Endodermal cell (in vitro differentiated cells): Measurements from ENCODE around the gene CCDC8. TPM values are rescaled to one million over a fixed set of nuclear protein-coding genes. Genes with fewer than 3 reads are reported as not detected.

Experiments used
- DNase-seq: peaks from one replicate; pipeline ENCODE4 v3.0.0-alpha.2; 2017
- H3K27ac ChIP-seq: 2 replicates; pipeline ENCODE4 v1.5.1; 2013; ENCODE audit warnings: mild to moderate bottlenecking, low read depth, low read length, moderate library complexity
- H3K27me3 ChIP-seq: 2 replicates; pipeline ENCODE4 v1.6.1; 2013; ENCODE audit warnings: mild to moderate bottlenecking, low read length, moderate library complexity; ENCODE audit not compliant: insufficient read depth, control insufficient read depth, poor library complexity, severe bottlenecking
- H3K36me3 ChIP-seq: 2 replicates; pipeline ENCODE4 v1.7.0; 2013; ENCODE audit warnings: mild to moderate bottlenecking, low read length, moderate library complexity; ENCODE audit not compliant: control insufficient read depth, insufficient read depth
- H3K4me1 ChIP-seq: one replicate; pipeline ENCODE4 v1.7.0; 2013; ENCODE audit warnings: low read length; ENCODE audit not compliant: control insufficient read depth, insufficient read depth
- H3K4me3 ChIP-seq: 2 replicates; pipeline ENCODE4 v1.5.1; 2013; ENCODE audit warnings: mild to moderate bottlenecking, low read length, moderate library complexity
- H3K9ac ChIP-seq: 2 replicates; pipeline ENCODE4 v1.6.1; 2013; ENCODE audit warnings: mild to moderate bottlenecking, low read length, moderate library complexity; ENCODE audit not compliant: poor library complexity, severe bottlenecking; ENCODE audit errors: extremely low read depth
- H3K9me3 ChIP-seq: 2 replicates; pipeline ENCODE4 v1.6.1; 2013; ENCODE audit warnings: mild to moderate bottlenecking, low read length, moderate library complexity; ENCODE audit not compliant: control insufficient read depth
- H3K27ac Mint-ChIP-seq: 2 replicates; pipeline ENCODE4 v1.8.0; 2020; ENCODE audit warnings: mixed read lengths
- H3K27me3 Mint-ChIP-seq: 2 replicates; pipeline ENCODE4 v1.8.0; 2021; ENCODE audit warnings: mild to moderate bottlenecking, mixed read lengths; ENCODE audit not compliant: insufficient read depth
- H3K36me3 Mint-ChIP-seq: 2 replicates; pipeline ENCODE4 v1.8.0; 2020; ENCODE audit warnings: low read depth, mixed read lengths
- H3K4me1 Mint-ChIP-seq: 2 replicates; pipeline ENCODE4 v1.8.0; 2020; ENCODE audit warnings: mixed read lengths
- H3K4me3 Mint-ChIP-seq: 2 replicates; pipeline ENCODE4 v1.8.0; 2020; ENCODE audit warnings: mild to moderate bottlenecking, moderate library complexity, mixed read lengths
- H3K9me3 Mint-ChIP-seq: 2 replicates; pipeline ENCODE4 v1.8.0; 2020; ENCODE audit warnings: mild to moderate bottlenecking, mixed read lengths
- WGBS, 2 experiments: methylation state at CpG; one replicate each; pipeline versions ENCODE4 v1.1.5 to v1.1.7; 2013; ENCODE audit warnings: missing lambda C conversion rate in 2 of 2, mixed read lengths in 1 of 2; ENCODE audit not compliant: insufficient coverage in 1 of 2, insufficient read length in 1 of 2; 5-methylcytosine and 5-hydroxymethylcytosine counted together
- total RNA-seq, 2 donors: library from RNA; stranded (reverse); fragmentation: NEBNext Ultra II Directional in 1 of 2; extraction: Animal tissue kit (Norgen Biotek cat#: 25700) in 1 of 2; gene quantifications; 2 replicates in 1 of 2; 3 replicates in 1 of 2; pipeline ENCODE4 v1.2.1, GENCODE V29; 2021
- TF ChIP-seq, protein P1 (sequence below): fragments of 200-600 bp; sonication (generic); conservative IDR thresholded peaks from 2 replicates; pipeline ENCODE4 v1.5.0; 2021; ENCODE audit warnings: antibody characterized with exemption, mild to moderate bottlenecking

Gene CCDC8
- total RNA-seq, 2 donors from 2014 or later = 27.5 to 30.5 TPM

DNA sequence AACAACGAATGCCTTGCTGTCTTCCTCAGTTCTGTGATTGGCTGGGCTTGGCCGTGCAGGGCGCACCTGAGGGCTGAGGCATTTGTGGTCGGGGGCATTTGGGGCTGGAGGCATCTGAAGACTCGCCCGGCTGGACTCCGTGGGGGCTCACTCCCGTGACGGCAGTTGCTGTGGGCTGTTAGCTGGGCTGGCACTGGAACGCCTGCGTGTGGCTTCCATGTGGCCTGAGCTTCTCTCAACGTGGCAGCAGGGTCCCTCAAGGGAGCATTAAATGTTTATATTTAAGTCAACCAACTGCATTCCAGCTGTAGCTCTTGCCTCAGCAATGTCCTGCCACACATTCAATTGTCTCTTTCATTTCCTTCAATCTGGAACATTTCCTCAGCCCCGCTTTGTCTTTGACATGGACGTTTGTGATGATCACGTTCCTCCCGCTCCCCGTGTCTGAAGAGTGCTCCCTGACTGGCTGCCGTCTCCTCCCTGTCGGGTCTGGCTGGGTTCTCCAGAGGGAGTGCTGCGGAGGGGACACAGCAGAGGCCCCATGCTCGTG lies 21.0 kb downstream of the CCDC8 start:
- Mint-ChIP-seq H3K4me1 (no peaks in the 10 kb centered on the region), H3K27me3 (peaks cover 1% of the 10 kb centered on the region), H3K4me3 (no peak overlapping the region), H3K9me3 (no peaks in the 10 kb centered on the region), H3K36me3 (peaks cover 39% of the 10 kb centered on the region), H3K27ac (peak overlapping the region; percentile 12)
- H3K9me3 ChIP-seq = no peaks in the 10 kb centered on the region
- no peak overlapping the region for H3K4me3 ChIP-seq
- no peaks in the 10 kb centered on the region for H3K4me1 ChIP-seq
- 92 to 93% methylated on average over 18 to 21 of the region's 21 CpGs for WGBS, 2 experiments
- H3K27ac ChIP-seq = peak overlapping the region; percentile 47
- peaks cover 39% of the 10 kb centered on the region for H3K36me3 ChIP-seq
- H3K9ac ChIP-seq = no peak overlapping the region
- TF ChIP-seq, protein P1, sequence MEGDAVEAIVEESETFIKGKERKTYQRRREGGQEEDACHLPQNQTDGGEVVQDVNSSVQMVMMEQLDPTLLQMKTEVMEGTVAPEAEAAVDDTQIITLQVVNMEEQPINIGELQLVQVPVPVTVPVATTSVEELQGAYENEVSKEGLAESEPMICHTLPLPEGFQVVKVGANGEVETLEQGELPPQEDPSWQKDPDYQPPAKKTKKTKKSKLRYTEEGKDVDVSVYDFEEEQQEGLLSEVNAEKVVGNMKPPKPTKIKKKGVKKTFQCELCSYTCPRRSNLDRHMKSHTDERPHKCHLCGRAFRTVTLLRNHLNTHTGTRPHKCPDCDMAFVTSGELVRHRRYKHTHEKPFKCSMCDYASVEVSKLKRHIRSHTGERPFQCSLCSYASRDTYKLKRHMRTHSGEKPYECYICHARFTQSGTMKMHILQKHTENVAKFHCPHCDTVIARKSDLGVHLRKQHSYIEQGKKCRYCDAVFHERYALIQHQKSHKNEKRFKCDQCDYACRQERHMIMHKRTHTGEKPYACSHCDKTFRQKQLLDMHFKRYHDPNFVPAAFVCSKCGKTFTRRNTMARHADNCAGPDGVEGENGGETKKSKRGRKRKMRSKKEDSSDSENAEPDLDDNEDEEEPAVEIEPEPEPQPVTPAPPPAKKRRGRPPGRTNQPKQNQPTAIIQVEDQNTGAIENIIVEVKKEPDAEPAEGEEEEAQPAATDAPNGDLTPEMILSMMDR = no peak
- H3K27me3 ChIP-seq = no peaks in the 10 kb centered on the region
- DNase-seq = peak; percentile 50

DNA sequence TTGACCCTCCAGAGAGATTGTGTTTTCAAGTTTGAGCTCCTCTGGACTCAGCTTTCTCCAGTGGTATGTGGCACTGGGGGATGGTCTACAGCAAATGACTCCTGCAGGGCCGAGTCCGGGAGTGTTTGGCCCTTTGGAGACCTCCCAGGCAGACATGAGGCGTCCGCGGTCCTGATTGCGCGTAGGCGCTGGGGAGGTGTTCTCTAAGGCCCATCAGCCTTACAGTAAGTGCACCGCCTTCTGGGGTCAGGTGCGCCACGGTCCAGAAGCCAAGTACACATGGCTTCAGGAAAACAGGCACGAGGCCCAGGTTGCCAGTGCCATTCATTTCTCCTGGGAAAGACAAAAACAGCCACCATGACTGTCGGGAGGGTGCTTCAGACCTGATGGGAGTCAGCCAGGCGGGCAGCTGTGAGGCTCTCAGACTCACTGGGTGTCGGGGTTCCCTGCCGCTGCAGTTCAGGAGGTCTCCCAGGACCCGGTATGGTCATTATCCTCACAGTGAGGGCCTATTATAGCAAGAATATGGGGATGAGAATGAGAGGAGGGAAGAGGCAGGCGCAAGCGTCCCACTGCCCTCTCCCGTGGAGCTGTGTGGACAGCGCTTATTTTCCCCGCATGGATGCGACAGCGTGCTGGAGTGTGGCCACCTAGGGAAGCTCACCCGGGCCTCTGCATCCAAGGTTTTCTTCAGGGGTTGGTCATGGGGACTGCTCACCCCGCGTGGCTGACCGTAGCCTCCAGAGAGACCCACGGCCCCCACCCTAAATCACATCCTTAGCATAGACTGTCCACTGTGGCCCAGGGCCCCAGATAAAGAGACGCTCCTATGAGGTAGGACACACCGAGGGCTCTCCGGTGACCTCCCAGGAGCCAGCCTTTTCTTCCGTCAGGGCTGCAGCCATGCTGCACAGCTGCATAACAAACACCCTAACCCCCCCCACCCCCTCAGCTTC lies 21.8 kb downstream of the CCDC8 start:
- Mint-ChIP-seq H3K9me3 (no peaks in the 10 kb centered on the region), H3K36me3 (peaks cover 46% of the 10 kb centered on the region), H3K4me3 (no peak overlapping the region), H3K27me3 (peaks cover 1% of the 10 kb centered on the region), H3K4me1 (no peaks in the 10 kb centered on the region), H3K27ac (no peak overlapping the region)
- 95% methylated on average over 18 to 33 of the region's 33 CpGs for WGBS, 2 experiments
- TF ChIP-seq, protein P1 = no peak
- Histone ChIP-seq H3K36me3 (peaks cover 45% of the 10 kb centered on the region), H3K27me3 (no peaks in the 10 kb centered on the region), H3K4me1 (no peaks in the 10 kb centered on the region), H3K9me3 (no peaks in the 10 kb centered on the region), H3K4me3 (no peak overlapping the region), H3K27ac (no peak overlapping the region), H3K9ac (no peak overlapping the region)
- peak; percentile 48 for DNase-seq

DNA sequence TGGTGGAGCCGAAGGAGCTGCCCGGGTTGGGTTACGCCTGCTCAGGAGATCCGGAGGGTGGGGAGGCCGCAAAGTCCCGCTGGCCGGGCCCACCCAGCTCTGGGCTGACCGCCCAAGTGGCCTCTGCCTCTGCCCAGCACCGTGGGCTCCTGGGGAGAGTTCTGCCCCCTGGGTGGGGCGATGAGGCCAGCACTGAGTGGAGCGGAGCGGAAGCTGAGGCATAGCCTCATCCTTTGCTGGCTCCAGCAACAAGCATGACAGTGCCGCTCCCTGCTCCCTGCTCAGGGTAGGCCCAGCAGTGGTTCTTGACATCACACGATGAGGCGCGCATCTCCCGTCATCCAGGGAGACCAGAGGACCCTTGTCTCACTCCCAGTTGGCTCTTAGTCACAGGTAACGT lies 22.5 kb downstream of the CCDC8 start:
- WGBS, 2 experiments = 95 to 98% methylated on average over 9 to 18 of the region's 18 CpGs
- H3K27me3 ChIP-seq = no peaks in the 10 kb centered on the region
- H3K4me3 ChIP-seq = no peak overlapping the region
- no peak overlapping the region for H3K27ac ChIP-seq
- Mint-ChIP-seq H3K27me3 (peaks cover 1% of the 10 kb centered on the region), H3K4me3 (no peak overlapping the region), H3K27ac (no peak overlapping the region), H3K4me1 (no peaks in the 10 kb centered on the region), H3K9me3 (no peaks in the 10 kb centered on the region), H3K36me3 (peaks cover 50% of the 10 kb centered on the region)
- no peaks in the 10 kb centered on the region for H3K9me3 ChIP-seq
- no peak for DNase-seq
- peaks cover 48% of the 10 kb centered on the region for H3K36me3 ChIP-seq
- H3K9ac ChIP-seq = no peak overlapping the region
- TF ChIP-seq, protein P1 = no peak
- no peaks in the 10 kb centered on the region for H3K4me1 ChIP-seq
